IMR-90 (cell line): ENCODE results near the gene SCGB1C1. TPM values are rescaled to one million over a fixed set of nuclear protein-coding genes. Genes with fewer than 3 reads are reported as not detected.

Experiments
- ATAC-seq: fragments of 200-7000 bp; cut with Tn5 transposase; 2 replicates; pipeline ENCODE4 v1.9.1; 2020; ENCODE audit warnings: low read depth, mild to moderate bottlenecking, moderate library complexity
- BruUV-seq: library from RNA; stranded (reverse); fragments of 400-500 nt; replicated peaks from 2 replicates; lab custom pipeline; 2021; lab: Mats Ljungman, UMichigan
- CTCF ChIA-PET: fragments of 300-600 bp; formaldehyde crosslinking; extraction: SDS; loops from one replicate; lab custom pipeline; 2021; ENCODE audit warnings: antibody characterized with exemption; lab: Yijun Ruan, JAX
- POLR2A ChIA-PET: fragments of 300-600 bp; sonication (Branson Sonifier 250); formaldehyde crosslinking; loops from one replicate; lab custom pipeline; 2022; ENCODE audit warnings: antibody characterized with exemption; ENCODE audit not compliant: unreplicated experiment; lab: Charles Lee
- DNase-seq: peaks from one replicate; pipeline ENCODE4 v3.0.0; 2013
- H2AFZ ChIP-seq: replicated peaks from 2 replicates; pipeline ENCODE3; 2013; ENCODE audit warnings: low read length, mild to moderate bottlenecking; ENCODE audit not compliant: poor library complexity
- H2AK5ac ChIP-seq: 2 replicates; pipeline ENCODE4 v1.6.1; 2013; ENCODE audit warnings: low read depth, low read length, inconsistent platforms
- H2AK9ac ChIP-seq: replicated peaks from 2 replicates; pipeline ENCODE3; 2013; ENCODE audit warnings: mild to moderate bottlenecking, low read depth, low read length, moderate library complexity; ENCODE audit not compliant: poor library complexity
- H2BK120ac ChIP-seq: 2 replicates; pipeline ENCODE4 v1.6.1; 2013; ENCODE audit warnings: low read depth, low read length, inconsistent platforms
- H2BK15ac ChIP-seq: 3 replicates; pipeline ENCODE4 v1.6.1; 2013; ENCODE audit warnings: low read depth, low read length, inconsistent platforms
- H2BK20ac ChIP-seq: 2 replicates; pipeline ENCODE4 v1.6.1; 2013; ENCODE audit warnings: low read depth, mild to moderate bottlenecking, inconsistent platforms, low read length, moderate library complexity
- H2BK5ac ChIP-seq: 2 replicates; pipeline ENCODE4 v1.6.1; 2013; ENCODE audit warnings: mild to moderate bottlenecking, low read depth, low read length, inconsistent platforms; ENCODE audit not compliant: poor library complexity, severe bottlenecking
- H3K14ac ChIP-seq: replicated peaks from 2 replicates; pipeline ENCODE4 v1.6.1; 2013; ENCODE audit warnings: low read depth, low read length, inconsistent platforms
- H3K18ac ChIP-seq: 2 replicates; pipeline ENCODE4 v1.6.1; 2013; ENCODE audit warnings: low read depth, low read length, control low read depth
- H3K23ac ChIP-seq: 2 replicates; pipeline ENCODE4 v1.6.1; 2013; ENCODE audit warnings: low read depth, low read length, inconsistent platforms
- H3K27ac ChIP-seq: 2 replicates; pipeline ENCODE4 v1.5.1; 2013; ENCODE audit warnings: mild to moderate bottlenecking, control low read depth, low read length; ENCODE audit not compliant: insufficient read depth
- H3K27me3 ChIP-seq: 2 replicates; pipeline ENCODE4 v1.6.1; 2013; ENCODE audit warnings: low read length; ENCODE audit not compliant: control insufficient read depth, insufficient read depth
- H3K36me3 ChIP-seq: 2 replicates; pipeline ENCODE4 v1.6.1; 2013; ENCODE audit warnings: low read length, mixed read lengths; ENCODE audit not compliant: control insufficient read depth, insufficient read depth
- H3K4ac ChIP-seq: 2 replicates; pipeline ENCODE4 v1.6.1; 2013; ENCODE audit warnings: low read depth, low read length, inconsistent platforms
- H3K4me1 ChIP-seq: 2 replicates; pipeline ENCODE4 v1.6.1; 2013; ENCODE audit warnings: low read length, mixed read lengths; ENCODE audit not compliant: control insufficient read depth, insufficient read depth
- H3K4me2 ChIP-seq: 2 replicates; pipeline ENCODE4 v1.6.1; 2013; ENCODE audit warnings: low read depth, mild to moderate bottlenecking, control low read depth, low read length, moderate library complexity
- H3K4me3 ChIP-seq: 2 replicates; pipeline ENCODE4 v1.5.1; 2013; ENCODE audit warnings: low read depth, mild to moderate bottlenecking, control low read depth, low read length, moderate library complexity; ENCODE audit not compliant: insufficient read depth
- H3K56ac ChIP-seq: 2 replicates; pipeline ENCODE4 v1.6.1; 2013; ENCODE audit warnings: low read length, inconsistent platforms; ENCODE audit not compliant: insufficient read depth; ENCODE audit errors: extremely low read depth
- H3K79me1 ChIP-seq, 2 experiments: 2 replicates each; pipeline ENCODE4 v1.6.1; 2013; ENCODE audit warnings: low read length in 2 of 2, inconsistent platforms in 1 of 2, low read depth in 1 of 2
- H3K9ac ChIP-seq: 2 replicates; pipeline ENCODE4 v1.6.1; 2013; ENCODE audit warnings: low read depth, low read length, control low read depth
- H3K9me1 ChIP-seq: 2 replicates; pipeline ENCODE4 v1.6.1; 2013; ENCODE audit warnings: low read length, inconsistent platforms; ENCODE audit not compliant: insufficient read depth
- H3K9me3 ChIP-seq: 2 replicates; pipeline ENCODE4 v1.6.1; 2013; ENCODE audit warnings: low read length; ENCODE audit not compliant: control insufficient read depth, insufficient read depth
- H4K20me1 ChIP-seq: 2 replicates; pipeline ENCODE4 v1.6.1; 2013; ENCODE audit warnings: low read length, inconsistent platforms; ENCODE audit not compliant: insufficient read depth
- H4K5ac ChIP-seq: 2 replicates; pipeline ENCODE4 v1.6.1; 2013; ENCODE audit warnings: mild to moderate bottlenecking, low read depth, low read length, control low read depth
- H4K8ac ChIP-seq, 2 experiments: 2 replicates each; pipeline ENCODE4 v1.6.1; 2013; ENCODE audit warnings: low read depth in 2 of 2, low read length in 2 of 2, control low read depth in 1 of 2, inconsistent platforms in 1 of 2
- H4K91ac ChIP-seq: 2 replicates; pipeline ENCODE4 v1.6.1; 2013; ENCODE audit warnings: low read depth, low read length, inconsistent platforms; ENCODE audit not compliant: insufficient read depth
- CHD1 ChIP-seq: IDR thresholded peaks from 2 replicates; pipeline ENCODE4 v1.6.1; 2012; ENCODE audit warnings: low read depth, low read length, improper control_type of control experiment
- ELK1 ChIP-seq: fragments of 150-350 bp; IDR thresholded peaks from 2 replicates; pipeline ENCODE4 v1.6.1; 2016; ENCODE audit warnings: low read depth, mild to moderate bottlenecking, low read length, moderate library complexity, borderline replicate concordance
- FOS ChIP-seq: fragments of 150-350 bp; IDR thresholded peaks from 2 replicates; pipeline ENCODE4 v1.6.1; 2016; ENCODE audit warnings: low read depth, low read length
- MAFK ChIP-seq: IDR thresholded peaks from 2 replicates; pipeline ENCODE4 v1.6.1; 2012; ENCODE audit warnings: low read depth, low read length, improper control_type of control experiment
- POLR2A ChIP-seq: IDR thresholded peaks from 2 replicates; pipeline ENCODE4 v1.6.1; 2012; ENCODE audit warnings: mild to moderate bottlenecking, low read depth, low read length
- RAD21 ChIP-seq: IDR thresholded peaks from 2 replicates; pipeline ENCODE4 v1.6.1; 2012; ENCODE audit warnings: low read length, improper control_type of control experiment
- RFX5 ChIP-seq: IDR thresholded peaks from 2 replicates; pipeline ENCODE4 v1.8.0; 2012; ENCODE audit warnings: low read depth, mild to moderate bottlenecking, low read length, moderate library complexity
- WGBS, 2 experiments: methylation state at CpG; one replicate each; pipeline versions ENCODE4 v1.1.5 to v1.1.7; 2013; ENCODE audit warnings: missing lambda C conversion rate in 2 of 2; ENCODE audit not compliant: insufficient read length in 1 of 2; ENCODE audit errors: extremely low coverage in 2 of 2; 5-methylcytosine and 5-hydroxymethylcytosine counted together
- dilution Hi-C: fragments of 300-500 bp; cut with HindIII; formaldehyde crosslinking; loops from one replicate; pipeline ENCODE4 v1.14.3; 2018; ENCODE audit warnings: low sequenced_read_pairs; ENCODE audit not compliant: unreplicated experiment
- in situ Hi-C: fragments of 300-500 bp; cut with MboI; formaldehyde crosslinking; loops from 3 replicates; pipeline ENCODE4 v1.14.3; 2019; ENCODE audit warnings: low sequenced_read_pairs, inconsistent platforms, mixed read lengths
- intact Hi-C: fragments of 100-400 bp; cut with micrococcal nuclease; formaldehyde crosslinking; loops from 2 replicates; pipeline ENCODE4 v1.10.0; 2022
- polyA plus RNA-seq, 3 experiments: library from polyadenylated mRNA; depleted of rRNA; stranded (reverse); fragments of >200 nt; gene quantifications; 2 replicates each; pipeline ENCODE4 v1.2.3, GENCODE V29; 2012; ENCODE audit warnings: low replicate concordance in 1 of 3
- total RNA-seq: library from RNA; depleted of rRNA; stranded (reverse); fragments of >200 nt; gene quantifications from 2 replicates; pipeline ENCODE4 v1.2.3, GENCODE V29; 2012

SCGB1C1 gene
- total and polyA plus RNA-seq, 2 of the 4 experiments (the other 2 are of a cell fraction): not detected

- no peak for TF ChIP-seq RFX5
Measured at GRCh38 chr11:232783-233565, 40.1 kb downstream of the SCGB1C1 start (continued).

GRCh38 chr11:235180-235579 is 42.3 kb downstream of the SCGB1C1 start:
- no peak overlapping the region for H2AK5ac ChIP-seq
- peaks cover 2% of the 10 kb centered on the region; the same call in 1 of the 2 replicates for H3K36me3 ChIP-seq
- H4K8ac ChIP-seq: no peak overlapping the region
- no peak for DNase-seq
- ATAC-seq: no peak
- BruUV-seq: no TSS peak
- peak overlapping the region; percentile 86; the same call in 1 of the 2 replicates for H3K9ac ChIP-seq
- intact Hi-C loops: no loop called here
- peaks cover 4% of the 10 kb centered on the region for H4K20me1 ChIP-seq
- H3K56ac ChIP-seq: no peak overlapping the region
- H2AK9ac ChIP-seq: no peak overlapping the region
- H3K4ac ChIP-seq: no peak overlapping the region
- no peak overlapping the region for H4K5ac ChIP-seq
- H3K4me2 ChIP-seq: peak overlapping the region; percentile 98
- H4K91ac ChIP-seq: no peak overlapping the region
- H3K18ac ChIP-seq: no peak overlapping the region
- 82% methylated on average over 3 of the region's 8 CpGs; no CpG with 5 or more reads in 1 of the 2 experiments for WGBS, 2 experiments
- 0 out of 2 replicates have a peak overlapping the region, but pooled peaks have one; percentile 14 for H3K23ac ChIP-seq
- H2BK20ac ChIP-seq: no peak overlapping the region
- H2AFZ ChIP-seq: no peak overlapping the region
- H2BK15ac ChIP-seq: no peak overlapping the region
- no peaks in the 10 kb centered on the region for H3K9me3 ChIP-seq
- no peak for TF ChIP-seq RAD21
- TF ChIP-seq CHD1: no peak
- TF ChIP-seq FOS: no peak
- no peak for TF ChIP-seq ELK1
- no peak for TF ChIP-seq MAFK
- no peak for TF ChIP-seq RFX5
- TF ChIP-seq POLR2A: no peak
- 0 out of 2 replicates have a peak overlapping the region, but pooled peaks have one; percentile 99 for H3K14ac ChIP-seq
- H3K4me1 ChIP-seq: peaks cover 2% of the 10 kb centered on the region
- in situ Hi-C loops: no loop called here
- ChIA-PET POLR2A (no interaction called here), CTCF (interaction anchor here (0.5 to 0.8 kb wide), 2 partner anchors 11 to 31 kb away, joined by 4 read pairs; no protein-coding TSS in a partner anchor)
- H3K9me1 ChIP-seq: no peaks in the 10 kb centered on the region
- dilution Hi-C loops: no loop called here
- H3K4me3 ChIP-seq: peak overlapping the region; percentile 88; the same call in 1 of the 2 replicates
- H2BK5ac ChIP-seq: no peak overlapping the region
- H3K27me3 ChIP-seq: no peaks in the 10 kb centered on the region
- no peak overlapping the region for H3K27ac ChIP-seq
- no peak overlapping the region for H2BK120ac ChIP-seq
- peaks cover 8 to 51% of the 10 kb centered on the region in 2 experiments; a peak in 3 of 4 replicates for H3K79me1 ChIP-seq
